Measurements from ENCODE around the gene TMEM108.

The TMEM108 gene

GRCh38 chr3:133368371-133369067 is 330.3 kb downstream of the TMEM108 start:
- DNase-seq = no peak

- DNase-seq = no peak
Observed at GRCh38 chr3:133369068-133369440, 330.9 kb downstream of the TMEM108 start.

- no peak for DNase-seq
Observed at GRCh38 chr3:133371181-133371580, 333.0 kb downstream of the TMEM108 start.

GRCh38 chr3:133371676-133372075 is 333.5 kb downstream of the TMEM108 start:
- DNase-seq = no peak

- no peak for DNase-seq
Observed at GRCh38 chr3:133374708-133375402, 336.7 kb downstream of the TMEM108 start.

GRCh38 chr3:133375403-133375745 is 337.2 kb downstream of the TMEM108 start:
- no peak for DNase-seq

GRCh38 chr3:133376810-133377209 is 338.6 kb downstream of the TMEM108 start:
- DNase-seq = no peak

GRCh38 chr3:133377396-133377795 is 339.2 kb downstream of the TMEM108 start:
- peak; percentile 5 for DNase-seq

GRCh38 chr3:133379926-133380325 is 341.7 kb downstream of the TMEM108 start:
- no peak for DNase-seq

GRCh38 chr3:133380481-133381225 is 342.5 kb downstream of the TMEM108 start:
- DNase-seq = no peak

GRCh38 chr3:133381346-133382109 is 343.3 kb downstream of the TMEM108 start:
- no peak for DNase-seq

GRCh38 chr3:133383175-133383574 is 345.0 kb downstream of the TMEM108 start:
- DNase-seq = no peak

GRCh38 chr3:133383741-133384140 is 345.6 kb downstream of the TMEM108 start:
- DNase-seq = no peak

- no peak for DNase-seq
Observed at GRCh38 chr3:133384331-133385027, 346.3 kb downstream of the TMEM108 start.

GRCh38 chr3:133386876-133387275 is 348.7 kb downstream of the TMEM108 start:
- DNase-seq = no peak

GRCh38 chr3:133387341-133387740 is 349.1 kb downstream of the TMEM108 start:
- DNase-seq = no peak

- DNase-seq = no peak
Observed at GRCh38 chr3:133388696-133389395, 350.7 kb downstream of the TMEM108 start.

GRCh38 chr3:133390715-133391114 is 352.5 kb downstream of the TMEM108 start:
- DNase-seq = no peak

- no peak for DNase-seq
Observed at GRCh38 chr3:133393204-133393603, 355.0 kb downstream of the TMEM108 start.

GRCh38 chr3:133393691-133394474 is 355.7 kb downstream of the TMEM108 start:
- no peak for DNase-seq
